H1 (cell line): ENCODE results near the gene LVRN. TPM values are rescaled to one million over a fixed set of nuclear protein-coding genes. Genes with fewer than 3 reads are reported as not detected.

ENCODE experiments used
- CTCF ChIA-PET: fragments of 300-600 bp; sonication (Branson Sonifier 250); formaldehyde crosslinking; loops from one replicate; lab custom pipeline; 2021; ENCODE audit not compliant: partially characterized antibody; lab: Charles Lee
- POLR2A ChIA-PET: fragments of 300-600 bp; sonication (Branson Sonifier 250); formaldehyde crosslinking; loops from one replicate; lab custom pipeline; 2021; ENCODE audit warnings: inconsistent platforms; ENCODE audit not compliant: partially characterized antibody; lab: Charles Lee
- DNase-seq, 2 experiments: peaks; one replicate each; pipeline versions ENCODE4 v3.0.0 to v3.0.0-alpha.2; 2010 to 2022; ENCODE audit warnings: low spot score in 2 of 2, low read depth in 1 of 2, mixed read lengths in 1 of 2
- FAIRE-seq: peaks from 2 replicates; lab custom pipeline; 2011; peaks lifted over from hg19 to GRCh38; lab: Jason Lieb, UNC
- H2AFZ ChIP-seq: 2 replicates; pipeline ENCODE4 v1.8.1; 2012; ENCODE audit warnings: low read length, inconsistent platforms
- H2AK5ac ChIP-seq: 2 replicates; pipeline ENCODE4 v1.6.1; 2013; ENCODE audit warnings: low read depth, low read length
- H2BK120ac ChIP-seq: replicated peaks from 2 replicates; pipeline ENCODE3; 2013; ENCODE audit warnings: low read depth, low read length, inconsistent platforms
- H2BK12ac ChIP-seq: 2 replicates; pipeline ENCODE4 v1.6.1; 2013; ENCODE audit warnings: low read depth, low read length
- H2BK15ac ChIP-seq: 2 replicates; pipeline ENCODE4 v1.6.1; 2013; ENCODE audit warnings: low read length
- H2BK20ac ChIP-seq: 2 replicates; pipeline ENCODE4 v1.6.1; 2013; ENCODE audit warnings: low read length
- H2BK5ac ChIP-seq: 2 replicates; pipeline ENCODE4 v1.6.1; 2013; ENCODE audit warnings: low read depth, low read length
- H3K14ac ChIP-seq: 2 replicates; pipeline ENCODE4 v1.6.1; 2013; ENCODE audit warnings: inconsistent platforms; ENCODE audit not compliant: insufficient read length
- H3K18ac ChIP-seq: 2 replicates; pipeline ENCODE4 v1.6.1; 2013; ENCODE audit warnings: low read length; ENCODE audit errors: extremely low read depth
- H3K23ac ChIP-seq: 2 replicates; pipeline ENCODE4 v1.6.1; 2013; ENCODE audit warnings: inconsistent platforms; ENCODE audit not compliant: insufficient read length
- H3K23me2 ChIP-seq: 2 replicates; pipeline ENCODE4 v1.6.1; 2013; ENCODE audit warnings: low read depth, low read length
- H3K27ac ChIP-seq: 2 replicates; pipeline ENCODE4 v1.6.1; 2011; ENCODE audit warnings: low read depth, low read length, inconsistent platforms
- H3K27me3 ChIP-seq, 4 experiments: replicated peaks in 1 of 4; 1 replicate in 1 of 4; 2 replicates in 3 of 4; pipeline versions ENCODE4 v1.6.1 to v1.8.1; 2011 to 2013; ENCODE audit warnings: low read length in 3 of 4, mild to moderate bottlenecking in 3 of 4, inconsistent platforms in 2 of 4, mixed read lengths in 2 of 4, moderate library complexity in 1 of 4; ENCODE audit not compliant: control insufficient read depth in 3 of 4, insufficient read depth in 3 of 4; ENCODE audit errors: extremely low read depth in 1 of 4
- H3K36me3 ChIP-seq, 4 experiments: 2 replicates each; pipeline versions ENCODE4 v1.6.1 to v1.8.1; 2011 to 2013; ENCODE audit warnings: mild to moderate bottlenecking in 4 of 4, low read length in 3 of 4, moderate library complexity in 2 of 4, control low read depth in 1 of 4, inconsistent platforms in 1 of 4; ENCODE audit not compliant: insufficient read depth in 4 of 4, control insufficient read depth in 2 of 4
- H3K4ac ChIP-seq: replicated peaks from 2 replicates; pipeline ENCODE3; 2013; ENCODE audit warnings: low read length, low read depth, mixed read lengths, inconsistent platforms; ENCODE audit not compliant: insufficient read length
- H3K4me1 ChIP-seq, 4 experiments: replicated peaks in 1 of 4; 1 replicate in 1 of 4; 2 replicates in 3 of 4; pipeline versions ENCODE4 v1.6.1 to v1.8.1; 2011 to 2013; ENCODE audit warnings: low read length in 3 of 4, inconsistent platforms in 2 of 4, mixed read lengths in 1 of 4; ENCODE audit not compliant: insufficient read depth in 4 of 4, control insufficient read depth in 3 of 4
- H3K4me2 ChIP-seq, 2 experiments: 2 replicates each; pipeline versions ENCODE4 v1.6.1 to v1.8.1; 2011 to 2013; ENCODE audit warnings: low read depth in 2 of 2, low read length in 2 of 2, control low read depth in 1 of 2, inconsistent platforms in 1 of 2, mild to moderate bottlenecking in 1 of 2; ENCODE audit not compliant: insufficient read depth in 1 of 2
- H3K4me3 ChIP-seq, 4 experiments: fragments of 200-600, 300-600 bp in 1 of 4; sonication (generic), shearing (Covaris generic), sonication (Bioruptor Twin) in 1 of 4; 2 replicates each; pipeline versions ENCODE4 v1.5.1 to v1.8.1; 2011 to 2016; ENCODE audit warnings: low read length in 4 of 4, low read depth in 3 of 4, control low read depth in 2 of 4, inconsistent platforms in 2 of 4, mild to moderate bottlenecking in 2 of 4, mixed read lengths in 1 of 4, moderate library complexity in 1 of 4; ENCODE audit not compliant: insufficient read depth in 2 of 4; ENCODE audit errors: extremely low read depth in 1 of 4
- H3K56ac ChIP-seq: replicated peaks from 2 replicates; pipeline ENCODE3; 2013; ENCODE audit warnings: low read depth, mild to moderate bottlenecking, mixed read lengths, low read length, inconsistent platforms; ENCODE audit not compliant: insufficient read length
- H3K79me1 ChIP-seq: 2 replicates; pipeline ENCODE4 v1.6.1; 2013; ENCODE audit warnings: low read depth, low read length, control low read depth
- H3K79me2 ChIP-seq, 2 experiments: 2 replicates each; pipeline versions ENCODE4 v1.6.1 to v1.8.1; 2012 to 2013; ENCODE audit warnings: low read length in 2 of 2, mild to moderate bottlenecking in 2 of 2, inconsistent platforms in 1 of 2; ENCODE audit not compliant: insufficient read depth in 2 of 2, control insufficient read depth in 1 of 2
- H3K9ac ChIP-seq, 4 experiments: replicated peaks in 1 of 4; 1 replicate in 1 of 4; 2 replicates in 3 of 4; pipeline versions ENCODE4 v1.6.1 to v1.8.1; 2011 to 2013; ENCODE audit warnings: low read depth in 3 of 4, low read length in 3 of 4, control low read depth in 2 of 4, mild to moderate bottlenecking in 2 of 4, moderate library complexity in 2 of 4, inconsistent platforms in 1 of 4; ENCODE audit errors: extremely low read depth in 1 of 4
- H3K9me3 ChIP-seq, 2 experiments: 2 replicates each; pipeline versions ENCODE4 v1.6.1 to v1.8.1; 2012 to 2013; ENCODE audit warnings: mild to moderate bottlenecking in 2 of 2, moderate library complexity in 2 of 2, control low read depth in 1 of 2, inconsistent platforms in 1 of 2, low read depth in 1 of 2, low read length in 1 of 2, mixed read lengths in 1 of 2; ENCODE audit not compliant: insufficient read depth in 2 of 2
- H4K20me1 ChIP-seq, 2 experiments: replicated peaks in 1 of 2; 2 replicates each; pipeline versions ENCODE3 to v1.8.1; 2011 to 2013; ENCODE audit warnings: inconsistent platforms in 2 of 2, low read length in 2 of 2, mild to moderate bottlenecking in 1 of 2; ENCODE audit not compliant: insufficient read depth in 2 of 2, control insufficient read depth in 1 of 2
- H4K5ac ChIP-seq: 2 replicates; pipeline ENCODE4 v1.6.1; 2013; ENCODE audit warnings: low read length, low read depth, mixed read lengths, inconsistent platforms; ENCODE audit not compliant: insufficient read length
- H4K8ac ChIP-seq: 2 replicates; pipeline ENCODE4 v1.8.0; 2013; ENCODE audit warnings: mild to moderate bottlenecking, moderate library complexity, low read length, inconsistent platforms; ENCODE audit not compliant: insufficient read depth; ENCODE audit errors: extremely low read depth
- H4K91ac ChIP-seq: replicated peaks from 2 replicates; pipeline ENCODE3; 2013; ENCODE audit warnings: low read length, mixed read lengths, inconsistent platforms; ENCODE audit not compliant: insufficient read length
- HDAC6 ChIP-seq: IDR thresholded peaks from one replicate; pipeline ENCODE4 v1.7.1; 2012; ENCODE audit warnings: low read depth, mild to moderate bottlenecking, inconsistent platforms, low read length, moderate library complexity
- RAD21 ChIP-seq, 2 experiments: IDR thresholded peaks in 1 of 2; conservative IDR thresholded peaks in 1 of 2; 2 replicates each; pipeline ENCODE4 v1.6.1; 2011; ENCODE audit warnings: low read depth in 2 of 2, low read length in 2 of 2, improper control_type of control experiment in 1 of 2, inconsistent platforms in 1 of 2, mild to moderate bottlenecking in 1 of 2, moderate library complexity in 1 of 2
- WGBS, 2 experiments: shearing (Covaris generic) in 1 of 2; methylation state at CpG; one replicate each; pipeline versions ENCODE4 v1.1.6 to v1.1.7; 2013 to 2015; ENCODE audit warnings: low lambda C conversion rate in 2 of 2, mixed read lengths in 2 of 2, inconsistent platforms in 1 of 2, low coverage in 1 of 2, missing lambda C conversion rate in 1 of 2; ENCODE audit not compliant: insufficient replicate concordance in 2 of 2, insufficient coverage in 1 of 2, insufficient read length in 1 of 2; ENCODE audit errors: extremely low coverage in 1 of 2, missing lambda C conversion rate in 1 of 2; 5-methylcytosine and 5-hydroxymethylcytosine counted together
- polyA plus RNA-seq, 7 experiments: library from polyadenylated mRNA; depleted of rRNA in 3 of 7; stranded (reverse) in 5 of 7; unstranded in 2 of 7; fragments of >200 nt in 5 of 7; fragments of 200-250 nt in 2 of 7; gene quantifications; 1 replicate in 5 of 7; 2 replicates in 1 of 7; 4 replicates in 1 of 7; pipeline versions ENCODE4 v1.2.1 to v1.2.3, GENCODE V29; 2011 to 2013; ENCODE audit warnings: missing spikeins in 2 of 7, mixed read lengths in 2 of 7
- total RNA-seq: library from RNA; stranded (reverse); fragmentation: NEBNext Ultra II Directional; extraction: Animal tissue kit (Norgen Biotek cat#: 25700); gene quantifications from 2 replicates; pipeline ENCODE4 v1.2.1, GENCODE V29; 2021

LVRN gene
- total and polyA plus RNA-seq, 2 of the 8 experiments (the other 6 are each of a cell fraction or from before 2014, with no cell fraction given) = 0.08 to 0.09 TPM

DNA sequence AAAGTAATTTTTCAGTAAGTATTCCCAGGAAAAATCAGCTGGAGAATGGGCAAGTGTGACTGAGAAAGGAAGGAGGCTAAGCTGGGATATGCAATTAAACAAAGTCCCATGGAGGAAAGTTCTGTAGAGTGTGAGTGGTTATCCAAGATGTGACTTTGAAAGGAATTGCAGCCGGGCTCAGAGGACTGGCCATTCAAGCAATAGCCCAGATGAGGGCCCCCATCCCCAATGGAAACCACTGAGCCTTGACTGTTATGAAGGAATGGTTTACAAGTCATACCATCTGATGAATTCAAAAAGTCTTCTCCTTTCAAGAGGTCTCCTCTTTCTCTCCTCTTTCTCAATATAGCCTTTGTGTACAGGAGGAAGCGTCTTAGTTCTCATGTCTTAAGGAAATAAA lies 6.5 kb downstream of the LVRN start:
- H3K36me3 ChIP-seq = no peaks in the 10 kb centered on the region
- no peak overlapping the region for H3K14ac ChIP-seq
- H4K8ac ChIP-seq = no peak overlapping the region
- no peak overlapping the region for H2AFZ ChIP-seq
- H3K4me1 ChIP-seq = no peaks in the 10 kb centered on the region
- no peaks in the 10 kb centered on the region for H3K9me3 ChIP-seq
- H2BK5ac ChIP-seq = no peak overlapping the region
- H3K79me1 ChIP-seq = no peaks in the 10 kb centered on the region
- H3K18ac ChIP-seq = no peak overlapping the region
- WGBS, 2 experiments = 80% methylated on average over 2 of the region's 2 CpGs; no CpG with 5 or more reads in 1 of the 2 experiments
- no peak overlapping the region for H3K4me3 ChIP-seq
- H3K56ac ChIP-seq = no peak overlapping the region
- H2AK5ac ChIP-seq = no peak overlapping the region
- H3K27ac ChIP-seq = no peak overlapping the region
- H2BK12ac ChIP-seq = no peak overlapping the region
- ChIA-PET CTCF (interaction anchor here (1.3 to 1.8 kb wide), 4 partner anchors 10 to 67 kb away, joined by 3 to 5 read pairs (median 4); no protein-coding TSS in a partner anchor), POLR2A (no interaction called here)
- H4K20me1 ChIP-seq = no peaks in the 10 kb centered on the region
- no peak overlapping the region for H4K5ac ChIP-seq
- H3K23me2 ChIP-seq = no peaks in the 10 kb centered on the region
- H2BK20ac ChIP-seq = no peak overlapping the region
- no peak overlapping the region for H3K9ac ChIP-seq
- no peaks in the 10 kb centered on the region for H3K79me2 ChIP-seq
- no peak overlapping the region for H3K4me2 ChIP-seq
- no peak for DNase-seq
- peaks cover 0 to 10% (median 4%) of the 10 kb centered on the region in 4 experiments; a peak in 5 of 7 replicates for H3K27me3 ChIP-seq
- TF ChIP-seq RAD21 (IDR thresholded peaks at IDR 0.05 in 1 of 2, conservative IDR thresholded peaks at IDR 0.05 in 1 of 2; ENCODE audit: low read depth in 2 of 2, low read length in 2 of 2) (peak; percentile 18 to 36; a peak in 3 of 4 replicates), HDAC6 (no peak)
- H2BK120ac ChIP-seq = no peak overlapping the region
- no peak overlapping the region for H4K91ac ChIP-seq
- H3K4ac ChIP-seq = no peak overlapping the region
- no peak overlapping the region for H3K23ac ChIP-seq
- no peak overlapping the region for H2BK15ac ChIP-seq
- FAIRE-seq = no peak
